GM12864 (cell line): ENCODE results near the gene FN1.
"Not testable (repeated sequence)": the region's sequence is repeated elsewhere in the genome, so short reads cannot be mapped to it uniquely, and the experiment has no call there.

Experiments used
- DNase-seq: peaks from one replicate; pipeline ENCODE4 v3.0.0-alpha.2; 2011; ENCODE audit warnings: low read depth
- H3K4me3 ChIP-seq: 2 replicates; pipeline ENCODE4 v1.5.1; 2011; ENCODE audit warnings: mild to moderate bottlenecking, low read depth, low read length, control low read depth
- TF ChIP-seq, protein P1 (sequence below): IDR thresholded peaks from 2 replicates; pipeline ENCODE4 v1.5.1; 2011; ENCODE audit warnings: low read depth, mild to moderate bottlenecking, moderate library complexity, low read length, control low read depth, inconsistent platforms; ENCODE audit errors: missing control alignments

Gene FN1

DNA sequence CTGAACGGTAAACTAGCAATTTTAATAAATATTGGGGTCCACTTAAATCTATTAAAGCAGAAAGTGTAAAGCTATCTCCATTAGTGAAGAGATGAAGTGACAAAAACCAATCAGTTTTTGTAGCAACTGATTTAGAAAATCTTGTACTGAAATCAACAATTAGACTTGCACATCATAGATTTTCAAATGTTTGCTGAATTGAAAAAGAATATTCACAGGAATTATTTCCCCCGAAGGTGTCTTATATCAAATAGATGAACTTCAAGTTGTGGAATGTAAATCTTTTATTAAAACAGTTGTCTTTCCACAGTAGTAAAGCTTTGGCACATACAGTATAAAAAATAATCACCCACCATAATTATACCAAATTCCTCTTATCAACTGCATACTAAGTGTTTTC lies 75.3 kb downstream of the FN1 start:
- H3K4me3 ChIP-seq, result no peak overlapping the region
- TF ChIP-seq, protein P1, sequence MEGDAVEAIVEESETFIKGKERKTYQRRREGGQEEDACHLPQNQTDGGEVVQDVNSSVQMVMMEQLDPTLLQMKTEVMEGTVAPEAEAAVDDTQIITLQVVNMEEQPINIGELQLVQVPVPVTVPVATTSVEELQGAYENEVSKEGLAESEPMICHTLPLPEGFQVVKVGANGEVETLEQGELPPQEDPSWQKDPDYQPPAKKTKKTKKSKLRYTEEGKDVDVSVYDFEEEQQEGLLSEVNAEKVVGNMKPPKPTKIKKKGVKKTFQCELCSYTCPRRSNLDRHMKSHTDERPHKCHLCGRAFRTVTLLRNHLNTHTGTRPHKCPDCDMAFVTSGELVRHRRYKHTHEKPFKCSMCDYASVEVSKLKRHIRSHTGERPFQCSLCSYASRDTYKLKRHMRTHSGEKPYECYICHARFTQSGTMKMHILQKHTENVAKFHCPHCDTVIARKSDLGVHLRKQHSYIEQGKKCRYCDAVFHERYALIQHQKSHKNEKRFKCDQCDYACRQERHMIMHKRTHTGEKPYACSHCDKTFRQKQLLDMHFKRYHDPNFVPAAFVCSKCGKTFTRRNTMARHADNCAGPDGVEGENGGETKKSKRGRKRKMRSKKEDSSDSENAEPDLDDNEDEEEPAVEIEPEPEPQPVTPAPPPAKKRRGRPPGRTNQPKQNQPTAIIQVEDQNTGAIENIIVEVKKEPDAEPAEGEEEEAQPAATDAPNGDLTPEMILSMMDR, result no peak

DNA sequence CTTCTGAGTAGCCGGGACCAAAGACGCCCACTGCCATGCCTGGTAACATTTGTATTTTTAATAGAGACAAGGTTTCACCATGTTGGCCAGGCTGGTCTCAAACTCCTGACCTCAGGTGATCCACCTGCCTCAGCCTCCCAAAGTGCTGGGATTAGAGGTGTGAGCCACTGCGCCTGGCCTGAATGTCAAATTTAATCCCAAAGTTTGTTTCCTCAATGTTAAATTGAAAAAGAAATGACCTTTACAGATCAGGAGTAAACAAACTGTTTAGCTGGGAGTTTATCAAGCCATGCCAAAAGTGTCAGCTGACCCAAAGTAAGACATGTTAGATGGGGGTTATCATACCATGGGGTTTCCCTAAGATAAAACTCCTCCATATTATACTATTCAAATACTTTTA lies 75.8 kb downstream of the FN1 start:
- DNase-seq, H3K4me3 ChIP-seq: not testable (repeated sequence)

More for the DNA sequence above, 75.3 kb downstream of the FN1 start:
- DNase-seq, result no peak

DNA sequence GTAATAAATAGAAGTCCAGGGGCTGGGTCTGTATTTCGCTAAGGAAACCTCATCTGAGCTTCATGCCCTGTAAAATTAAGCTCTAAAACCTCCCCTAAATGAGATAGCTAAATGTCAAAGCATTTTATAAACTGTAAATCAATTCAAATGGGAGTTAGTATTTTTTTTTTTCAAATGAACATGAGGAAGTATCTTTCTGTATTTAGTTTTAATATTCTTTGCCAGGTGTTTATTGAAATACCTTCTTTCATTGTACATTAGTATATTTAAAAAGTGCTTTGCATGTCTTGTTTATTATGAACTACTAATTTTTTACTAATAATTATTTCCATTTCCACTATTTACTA lies 76.3 kb downstream of the FN1 start:
- no peak for DNase-seq
- no peak overlapping the region for H3K4me3 ChIP-seq
- TF ChIP-seq, protein P1, result no peak

DNA sequence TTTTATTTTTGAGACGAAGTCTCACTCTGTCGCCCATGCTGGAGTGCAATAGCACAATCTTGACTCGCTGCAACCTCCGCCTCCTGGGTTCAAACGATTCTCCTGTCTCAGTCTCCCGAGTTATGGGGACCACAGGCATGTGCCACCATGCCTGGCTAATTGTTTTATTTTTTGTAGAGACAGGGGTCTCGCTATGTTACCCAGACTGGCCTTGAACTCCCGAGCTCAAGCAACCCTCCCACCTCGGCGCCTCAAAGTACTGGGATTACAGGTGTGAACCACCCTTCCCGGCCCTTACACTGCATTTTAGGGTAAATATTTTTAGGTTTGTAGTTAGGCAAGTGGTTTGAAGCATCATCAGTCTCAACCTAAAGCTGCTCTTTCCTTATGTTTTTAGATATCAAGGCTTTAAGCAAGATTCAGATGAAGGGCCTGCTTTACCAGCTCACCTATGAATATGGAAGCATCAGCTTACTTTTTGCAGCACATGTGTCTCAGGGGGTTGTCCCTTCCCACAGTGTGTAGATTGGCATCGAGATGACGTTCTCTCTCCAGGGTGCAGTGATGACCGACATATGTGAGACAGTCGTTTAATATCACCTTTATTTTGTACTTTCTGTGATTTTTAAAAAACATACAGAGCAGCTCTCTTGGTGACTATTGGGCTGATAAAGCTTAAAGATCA lies 76.8 kb downstream of the FN1 start:
- no peak overlapping the region for H3K4me3 ChIP-seq
- DNase-seq, result no peak
- TF ChIP-seq, protein P1, result no peak

DNA sequence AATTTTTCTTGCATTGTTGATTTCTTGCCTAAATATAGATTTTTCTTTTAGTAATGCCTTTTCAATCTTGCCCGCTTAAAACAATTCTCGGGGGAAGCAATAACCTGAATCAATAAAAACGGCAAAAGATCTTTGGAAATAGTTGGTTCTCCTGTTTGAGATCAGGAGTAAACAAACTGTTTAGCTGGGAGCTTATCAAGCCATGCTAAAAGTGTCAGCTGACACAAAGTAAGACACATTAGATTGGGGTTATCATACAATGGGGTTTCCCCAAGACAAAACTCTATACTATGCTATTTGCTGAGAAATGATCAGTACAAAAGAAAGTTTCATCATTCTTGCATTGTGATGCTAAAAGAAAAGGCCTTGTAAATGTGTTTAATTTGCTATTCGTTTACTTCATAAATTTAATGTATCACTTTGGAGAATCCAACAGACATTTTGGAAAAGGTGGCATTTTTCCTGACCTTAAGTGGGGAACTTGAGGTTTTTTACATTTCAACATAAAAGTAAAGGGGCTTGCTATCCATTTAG lies 77.5 kb downstream of the FN1 start:
- no peak for DNase-seq
- H3K4me3 ChIP-seq, result no peak overlapping the region
- TF ChIP-seq, protein P1, result no peak

DNA sequence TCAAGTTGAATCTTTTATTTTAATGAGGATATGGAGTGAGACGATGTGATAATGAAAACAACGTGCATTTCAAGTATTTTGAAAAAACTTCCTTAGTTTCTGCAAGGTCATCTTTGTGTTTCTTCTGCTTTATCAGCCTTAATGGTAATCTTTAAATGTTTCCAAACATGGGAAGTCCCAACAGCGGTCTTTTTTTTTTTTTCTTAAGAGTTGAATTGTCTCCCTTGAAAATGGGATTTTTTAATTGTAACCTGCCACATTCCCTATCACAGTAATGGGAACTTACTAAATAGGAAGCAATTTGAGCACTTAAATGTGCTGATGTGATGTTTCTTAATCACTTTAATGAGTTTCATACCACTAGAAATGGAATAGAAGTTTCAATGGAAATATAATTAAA lies 78.2 kb downstream of the FN1 start:
- no peak for DNase-seq
- no peak overlapping the region for H3K4me3 ChIP-seq
- TF ChIP-seq, protein P1, result no peak

DNA sequence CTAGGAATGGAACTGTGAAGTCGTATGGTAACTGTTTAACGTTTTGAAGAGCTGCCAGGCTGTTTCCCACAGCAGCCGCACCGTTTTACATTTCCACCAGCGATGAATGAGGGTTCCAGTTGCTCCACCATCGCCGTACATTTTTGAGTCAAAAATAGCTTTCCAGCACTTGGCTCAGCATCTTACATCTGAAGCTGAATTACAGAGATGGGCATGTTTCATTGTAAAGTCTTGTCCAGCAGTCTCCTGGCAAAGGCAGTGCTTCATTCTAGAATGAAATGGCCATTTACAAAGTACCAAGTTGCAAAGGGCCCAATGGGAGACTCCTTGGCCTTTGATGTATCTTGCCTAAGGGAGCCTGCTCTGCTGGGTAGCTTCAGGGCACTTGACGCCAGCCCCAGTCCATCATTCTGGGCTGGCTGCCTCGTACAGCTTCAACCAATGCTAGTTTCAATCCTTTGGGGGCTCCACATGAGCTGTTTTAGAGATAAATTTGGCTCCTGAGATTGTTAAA lies 78.9 kb downstream of the FN1 start:
- no peak overlapping the region for H3K4me3 ChIP-seq
- TF ChIP-seq, protein P1, result no peak
- no peak for DNase-seq
